Measurements from ENCODE around the gene IFNL4. TPM values are rescaled to one million over a fixed set of nuclear protein-coding genes. Genes with fewer than 3 reads are reported as not detected.

IFNL4 gene
- total and polyA plus RNA-seq, 10 of the 15 experiments (the other 5 are each of a cell fraction or from before 2014, with no cell fraction given), result not detected

DNA sequence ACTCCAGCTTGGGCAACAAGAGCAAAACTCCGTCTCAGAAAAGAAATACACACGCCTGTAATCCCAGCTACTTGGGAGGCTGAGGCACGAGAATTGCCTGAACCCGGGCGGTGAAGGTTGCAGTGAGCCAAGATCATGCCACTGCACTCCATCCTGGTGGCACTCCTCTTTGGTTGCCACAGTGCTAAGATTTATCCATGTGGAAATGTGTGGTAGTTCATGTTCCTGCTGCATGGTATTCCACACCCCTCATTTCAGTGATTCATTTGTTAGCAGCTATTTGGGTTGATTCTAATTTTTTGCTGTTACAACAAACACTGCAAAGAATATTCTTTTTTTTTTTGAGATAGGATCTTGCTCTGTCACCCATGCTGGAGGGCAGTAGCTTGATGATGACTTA is 15.9 kb downstream of the IFNL4 start:
- H4K20me1 ChIP-seq (ENCODE audit: control insufficient read depth, insufficient read depth), result no peaks in the 10 kb centered on the region
- CTCF ChIA-PET, result no interaction called here
- intact Hi-C loops (cut with micrococcal nuclease; ENCODE audit: unreplicated experiment) (no loop called here), in situ Hi-C loops (cut with MboI) (no loop called here)
- ATAC-seq, result no peak
- SMC1A ChIA-PET (ENCODE audit: uncharacterized antibody, unreplicated experiment), result no interaction called here
- TF ChIP-seq, protein P1, sequence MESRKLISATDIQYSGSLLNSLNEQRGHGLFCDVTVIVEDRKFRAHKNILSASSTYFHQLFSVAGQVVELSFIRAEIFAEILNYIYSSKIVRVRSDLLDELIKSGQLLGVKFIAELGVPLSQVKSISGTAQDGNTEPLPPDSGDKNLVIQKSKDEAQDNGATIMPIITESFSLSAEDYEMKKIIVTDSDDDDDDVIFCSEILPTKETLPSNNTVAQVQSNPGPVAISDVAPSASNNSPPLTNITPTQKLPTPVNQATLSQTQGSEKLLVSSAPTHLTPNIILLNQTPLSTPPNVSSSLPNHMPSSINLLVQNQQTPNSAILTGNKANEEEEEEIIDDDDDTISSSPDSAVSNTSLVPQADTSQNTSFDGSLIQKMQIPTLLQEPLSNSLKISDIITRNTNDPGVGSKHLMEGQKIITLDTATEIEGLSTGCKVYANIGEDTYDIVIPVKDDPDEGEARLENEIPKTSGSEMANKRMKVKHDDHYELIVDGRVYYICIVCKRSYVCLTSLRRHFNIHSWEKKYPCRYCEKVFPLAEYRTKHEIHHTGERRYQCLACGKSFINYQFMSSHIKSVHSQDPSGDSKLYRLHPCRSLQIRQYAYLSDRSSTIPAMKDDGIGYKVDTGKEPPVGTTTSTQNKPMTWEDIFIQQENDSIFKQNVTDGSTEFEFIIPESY (IDR thresholded peaks at IDR 0.05), result no peak
- no peak for TF ChIP-seq ZNF384 (IDR thresholded peaks at IDR 0.05; ENCODE audit: borderline replicate concordance, low read depth, low read length)
- TF ChIP-seq CREM (IDR thresholded peaks at IDR 0.05; ENCODE audit: low read depth), result no peak
- no peak for TF ChIP-seq MXI1 (IDR thresholded peaks at IDR 0.05; ENCODE audit: low read depth, low read length)
- TF ChIP-seq EZH2 (IDR thresholded peaks at IDR 0.05; ENCODE audit: borderline replicate concordance, control insufficient read depth, low read depth, low read length), result no peak
- TF ChIP-seq, protein P2, sequence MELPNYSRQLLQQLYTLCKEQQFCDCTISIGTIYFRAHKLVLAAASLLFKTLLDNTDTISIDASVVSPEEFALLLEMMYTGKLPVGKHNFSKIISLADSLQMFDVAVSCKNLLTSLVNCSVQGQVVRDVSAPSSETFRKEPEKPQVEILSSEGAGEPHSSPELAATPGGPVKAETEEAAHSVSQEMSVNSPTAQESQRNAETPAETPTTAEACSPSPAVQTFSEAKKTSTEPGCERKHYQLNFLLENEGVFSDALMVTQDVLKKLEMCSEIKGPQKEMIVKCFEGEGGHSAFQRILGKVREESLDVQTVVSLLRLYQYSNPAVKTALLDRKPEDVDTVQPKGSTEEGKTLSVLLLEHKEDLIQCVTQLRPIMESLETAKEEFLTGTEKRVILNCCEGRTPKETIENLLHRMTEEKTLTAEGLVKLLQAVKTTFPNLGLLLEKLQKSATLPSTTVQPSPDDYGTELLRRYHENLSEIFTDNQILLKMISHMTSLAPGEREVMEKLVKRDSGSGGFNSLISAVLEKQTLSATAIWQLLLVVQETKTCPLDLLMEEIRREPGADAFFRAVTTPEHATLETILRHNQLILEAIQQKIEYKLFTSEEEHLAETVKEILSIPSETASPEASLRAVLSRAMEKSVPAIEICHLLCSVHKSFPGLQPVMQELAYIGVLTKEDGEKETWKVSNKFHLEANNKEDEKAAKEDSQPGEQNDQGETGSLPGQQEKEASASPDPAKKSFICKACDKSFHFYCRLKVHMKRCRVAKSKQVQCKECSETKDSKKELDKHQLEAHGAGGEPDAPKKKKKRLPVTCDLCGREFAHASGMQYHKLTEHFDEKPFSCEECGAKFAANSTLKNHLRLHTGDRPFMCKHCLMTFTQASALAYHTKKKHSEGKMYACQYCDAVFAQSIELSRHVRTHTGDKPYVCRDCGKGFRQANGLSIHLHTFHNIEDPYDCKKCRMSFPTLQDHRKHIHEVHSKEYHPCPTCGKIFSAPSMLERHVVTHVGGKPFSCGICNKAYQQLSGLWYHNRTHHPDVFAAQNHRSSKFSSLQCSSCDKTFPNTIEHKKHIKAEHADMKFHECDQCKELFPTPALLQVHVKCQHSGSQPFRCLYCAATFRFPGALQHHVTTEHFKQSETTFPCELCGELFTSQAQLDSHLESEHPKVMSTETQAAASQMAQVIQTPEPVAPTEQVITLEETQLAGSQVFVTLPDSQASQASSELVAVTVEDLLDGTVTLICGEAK (IDR thresholded peaks at IDR 0.05; ENCODE audit: borderline replicate concordance), result no peak
- TF ChIP-seq ZBED1 (IDR thresholded peaks at IDR 0.05; ENCODE audit: borderline replicate concordance), result no peak
- TF ChIP-seq GATAD2B (conservative IDR thresholded peaks at IDR 0.05; ENCODE audit: low read depth), result no peak
- RAD21 ChIA-PET (ENCODE audit: unreplicated experiment), result no interaction called here
- H3K36me3 ChIP-seq (ENCODE audit: control insufficient read depth in 2 of 2, insufficient read depth in 2 of 2, low read length in 1 of 2), result no peaks in the 10 kb centered on the region
- H3K4me2 ChIP-seq (ENCODE audit: control insufficient read depth, insufficient read depth), result no peak overlapping the region
- no peak overlapping the region for H3K27ac ChIP-seq (ENCODE audit: control insufficient read depth, insufficient read depth)
- H3K27me3 ChIP-seq (replicated peaks in 1 of 2; ENCODE audit: control insufficient read depth in 2 of 2, insufficient read depth in 2 of 2, low read length in 1 of 2), result no peaks in the 10 kb centered on the region
- no peak overlapping the region for H3K9ac ChIP-seq (ENCODE audit: control insufficient read depth, insufficient read depth, low read length)
- H3K4me3 ChIP-seq, result no peak overlapping the region
- no peaks in the 10 kb centered on the region for H3K9me3 ChIP-seq (replicated peaks; ENCODE audit: control insufficient read depth, insufficient read depth, low read length)
- 31% methylated on average over 5 of the region's 5 CpGs for WGBS (ENCODE audit: insufficient coverage, insufficient replicate concordance, low lambda C conversion rate, missing lambda C conversion rate)
- BruUV-seq (replicated peaks), result no TSS peak
- FAIRE-seq, result no peak
- no peak for DNase-seq (ENCODE audit: low read depth, low spot score)
- peaks cover 4% of the 10 kb centered on the region for H3K4me1 ChIP-seq (ENCODE audit: control insufficient read depth, insufficient read depth, low read length)
- no peaks in the 10 kb centered on the region for H3K79me2 ChIP-seq (ENCODE audit: control insufficient read depth, insufficient read depth, low read length)
- POLR2A ChIA-PET, result no interaction called here
- no peak overlapping the region for H2AFZ ChIP-seq (ENCODE audit: control insufficient read depth, low read depth, low read length)
